ENCODE measurements around the gene CTIF.

The CTIF gene

GRCh38 chr18:48889115-48889941, 350.5 kb downstream of the CTIF start:
- no peak for TF ChIP-seq CTCF (IDR thresholded peaks at IDR 0.05; ENCODE audit: insufficient read depth, low read length, missing control alignments)
- ChIA-PET CTCF (no interaction called here), POLR2A (no interaction called here)
- no peak for DNase-seq (ENCODE audit: low read depth, low spot score)
- H3K4me3 ChIP-seq (ENCODE audit: low read depth, low read length) = no peak overlapping the region

DNA sequence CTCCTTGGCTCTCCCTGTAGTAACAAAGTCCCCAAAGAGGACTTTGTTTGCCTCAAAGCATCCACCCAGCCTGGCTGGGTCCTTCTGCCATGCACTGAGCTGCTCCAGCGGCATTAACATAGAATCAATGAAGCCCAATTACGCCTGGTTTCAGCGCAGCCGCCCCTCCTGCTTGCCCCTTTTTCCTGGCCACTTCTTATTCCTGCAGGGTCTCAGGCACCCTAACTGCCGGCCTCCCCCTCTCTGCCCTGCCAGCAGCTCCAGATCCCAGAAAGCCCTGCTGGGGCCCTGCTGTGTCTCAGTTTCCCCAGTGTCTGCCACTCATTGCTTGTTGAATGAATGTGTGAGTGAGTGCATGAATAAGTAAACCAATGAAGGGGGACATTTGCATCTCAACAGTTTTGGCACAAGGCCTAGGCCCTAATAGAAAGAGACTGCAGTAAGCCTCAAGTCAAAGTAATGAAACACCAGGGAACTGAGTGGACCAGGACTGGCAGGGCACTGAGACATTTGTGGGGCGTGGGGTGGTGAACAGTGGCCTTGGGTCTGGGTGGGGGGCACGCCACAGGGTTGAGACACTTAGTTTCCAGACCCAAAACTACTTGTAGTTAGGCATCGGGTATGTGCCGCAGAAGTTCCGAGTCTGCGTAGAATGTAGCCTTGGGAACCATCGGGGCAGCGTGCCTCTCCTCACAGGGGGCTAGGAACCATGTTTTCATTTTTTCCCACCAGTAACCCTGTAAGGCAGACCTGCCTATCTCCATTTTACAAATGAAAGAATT, 351.3 kb downstream of the CTIF start:
- POLR2A ChIA-PET = no interaction called here
- no peak for TF ChIP-seq CTCF (IDR thresholded peaks at IDR 0.05; ENCODE audit: insufficient read depth, low read length, missing control alignments)
- CTCF ChIA-PET = no interaction called here
- no peak overlapping the region for H3K4me3 ChIP-seq (ENCODE audit: low read depth, low read length)
- no peak for DNase-seq (ENCODE audit: low read depth, low spot score)

- H3K4me3 ChIP-seq (ENCODE audit: low read depth, low read length) = no peak overlapping the region
- TF ChIP-seq CTCF (IDR thresholded peaks at IDR 0.05; ENCODE audit: insufficient read depth, low read length, missing control alignments) = no peak
- DNase-seq (ENCODE audit: low read depth, low spot score) = no peak
- CTCF ChIA-PET = interaction anchor here (1.8 kb wide), 1 partner anchor 347 kb away, joined by 4 read pairs; no protein-coding TSS in a partner anchor
- POLR2A ChIA-PET = no interaction called here
Measured at GRCh38 chr18:48891721-48892120, 352.9 kb downstream of the CTIF start.

GRCh38 chr18:48892146-48892855, 353.5 kb downstream of the CTIF start:
- ChIA-PET CTCF (interaction anchor here (1.8 kb wide), 1 partner anchor 347 kb away, joined by 4 read pairs; no protein-coding TSS in a partner anchor), POLR2A (interaction anchor here (0.5 kb wide), 1 partner anchor 90 kb away, joined by 3 read pairs; no protein-coding TSS in a partner anchor)
- TF ChIP-seq CTCF (IDR thresholded peaks at IDR 0.05; ENCODE audit: insufficient read depth, low read length, missing control alignments) = no peak
- no peak for DNase-seq (ENCODE audit: low read depth, low spot score)
- H3K4me3 ChIP-seq (ENCODE audit: low read depth, low read length) = no peak overlapping the region

DNA sequence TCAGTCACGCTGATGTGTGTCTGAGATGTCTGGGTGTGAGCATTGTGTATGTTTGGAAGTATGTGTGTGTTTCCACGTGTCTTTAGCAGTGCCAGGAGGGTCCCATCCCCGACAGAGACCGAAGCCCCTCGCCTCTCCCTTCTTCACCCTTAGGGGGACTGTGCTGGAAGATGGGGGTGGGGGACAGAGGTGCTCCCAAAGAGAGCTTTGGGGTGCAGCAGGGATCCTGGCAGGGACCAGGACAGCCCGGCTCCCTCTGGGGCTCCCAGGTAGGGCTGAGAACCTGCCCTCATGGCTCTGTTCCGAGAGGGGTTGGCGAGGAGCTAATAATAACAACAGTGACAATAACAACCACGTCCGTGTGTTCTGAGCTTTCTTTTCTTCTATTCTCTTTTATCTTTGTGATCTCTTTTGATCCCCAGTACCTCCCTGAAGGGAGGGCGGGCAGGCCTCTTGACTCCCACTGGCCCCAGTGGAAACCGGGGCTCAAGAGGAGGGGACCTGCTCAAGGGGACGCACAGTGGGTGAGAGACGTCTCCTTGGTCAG, 354.3 kb downstream of the CTIF start:
- no peak for TF ChIP-seq CTCF (IDR thresholded peaks at IDR 0.05; ENCODE audit: insufficient read depth, low read length, missing control alignments)
- ChIA-PET CTCF (no interaction called here), POLR2A (no interaction called here)

More for the DNA sequence above, 354.3 kb downstream of the CTIF start:
- H3K4me3 ChIP-seq (ENCODE audit: low read depth, low read length) = no peak overlapping the region
- no peak for DNase-seq (ENCODE audit: low read depth, low spot score)
